GM21528 (cell line): Measurements from ENCODE around the gene NFYC.
A peak's percentile ranks its signal among the peaks of the same experiment; 100 is the strongest.

Source experiments
- ATAC-seq: cut with Tn5 transposase; IDR thresholded peaks from one replicate; pipeline ENCODE4 v1.9.1; 2021; ENCODE audit warnings: mild to moderate bottlenecking, moderate library complexity; ENCODE audit not compliant: unreplicated experiment, low FRiP score

NFYC gene

DNA sequence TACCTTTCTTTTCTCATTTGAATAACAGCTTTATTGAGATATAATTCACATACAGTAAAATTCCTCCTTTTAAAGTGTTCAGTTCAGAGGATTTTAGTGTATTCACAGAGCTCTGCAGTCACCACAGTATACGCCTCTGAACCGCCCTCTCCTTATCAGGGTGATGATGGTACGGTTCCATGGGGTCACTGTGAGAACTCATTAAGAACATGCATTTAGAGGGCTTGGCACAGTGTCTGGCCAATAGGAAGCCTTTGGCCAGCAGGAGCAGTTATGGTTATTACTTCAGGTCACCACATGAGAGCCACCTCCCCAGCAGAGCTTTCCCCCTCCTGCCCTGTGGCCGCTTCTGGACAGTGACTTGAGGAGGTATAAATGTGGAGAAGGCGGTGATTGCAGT is 119.4 kb downstream of the NFYC start:
- ATAC-seq: no peak

DNA sequence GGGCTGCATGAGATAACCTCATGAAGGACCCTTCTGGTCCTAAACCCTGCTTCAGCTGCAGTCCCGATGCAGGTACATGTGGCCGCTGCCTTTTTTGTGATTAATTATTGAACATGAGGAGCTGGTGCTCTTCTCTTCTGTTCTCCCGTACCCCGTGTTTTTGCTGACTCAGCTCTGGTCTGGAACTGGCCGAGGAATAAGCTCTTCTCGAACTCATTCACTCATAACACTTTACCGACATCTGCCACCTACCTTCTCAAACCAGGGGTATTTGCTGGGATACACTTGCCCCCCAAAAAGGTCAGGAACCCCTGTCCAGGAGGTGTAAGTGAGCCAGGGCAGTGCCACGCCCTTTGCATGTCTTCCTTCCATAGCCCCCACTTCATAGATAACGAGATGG is 123.9 kb downstream of the NFYC start:
- ATAC-seq: no peak

DNA sequence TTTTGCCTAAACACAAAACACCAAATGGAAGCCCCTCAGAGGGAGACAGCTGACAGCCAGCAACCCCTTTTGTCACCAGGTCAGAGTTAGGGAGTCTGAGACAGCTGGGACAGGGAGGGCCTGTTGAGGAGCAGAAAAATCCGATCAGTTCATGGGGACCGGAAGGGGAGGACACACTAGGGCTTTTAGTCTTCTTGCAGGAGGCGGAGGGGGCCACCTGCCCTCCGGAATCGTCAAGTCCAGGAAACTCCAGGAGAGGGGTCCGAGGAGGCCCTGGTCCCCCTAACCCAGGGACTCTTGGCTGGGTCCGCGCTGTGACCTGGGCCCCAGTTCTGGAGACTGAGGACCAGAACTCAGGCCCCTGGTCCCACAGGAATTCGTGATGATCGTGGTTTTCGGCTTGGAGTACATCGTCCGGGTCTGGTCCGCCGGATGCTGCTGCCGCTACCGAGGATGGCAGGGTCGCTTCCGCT is 126.3 kb downstream of the NFYC start:
- ATAC-seq: peak; percentile 11

DNA sequence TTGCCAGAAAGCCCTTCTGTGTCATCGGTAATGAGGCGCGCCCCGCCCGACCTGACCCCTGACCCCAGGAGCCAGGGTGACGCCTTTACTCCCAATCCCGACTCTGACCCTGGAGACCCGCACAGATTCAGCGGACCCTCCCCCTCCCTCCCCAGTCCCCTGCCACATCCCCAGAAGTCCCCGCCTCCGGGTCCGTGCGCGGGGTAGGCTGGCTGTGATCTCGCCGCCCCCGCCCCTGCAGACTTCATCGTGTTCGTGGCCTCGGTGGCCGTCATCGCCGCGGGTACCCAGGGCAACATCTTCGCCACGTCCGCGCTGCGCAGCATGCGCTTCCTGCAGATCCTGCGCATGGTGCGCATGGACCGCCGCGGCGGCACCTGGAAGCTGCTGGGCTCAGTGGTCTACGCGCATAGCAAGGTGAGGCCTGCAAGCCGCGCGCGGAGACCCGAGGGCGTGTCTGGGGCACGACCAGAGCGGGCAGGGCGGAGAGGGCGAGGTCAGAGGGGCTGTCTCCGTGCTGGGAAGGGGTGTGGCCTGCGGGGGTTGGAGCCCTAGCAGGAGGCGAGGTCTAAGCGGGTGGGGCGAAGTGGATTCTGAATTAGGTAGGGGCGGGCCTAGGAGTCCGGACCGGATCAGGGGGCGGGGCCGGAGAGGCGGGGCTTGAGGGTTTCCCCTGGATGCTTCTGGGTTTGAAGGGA is 126.9 kb downstream of the NFYC start:
- peak; percentile 81 for ATAC-seq

DNA sequence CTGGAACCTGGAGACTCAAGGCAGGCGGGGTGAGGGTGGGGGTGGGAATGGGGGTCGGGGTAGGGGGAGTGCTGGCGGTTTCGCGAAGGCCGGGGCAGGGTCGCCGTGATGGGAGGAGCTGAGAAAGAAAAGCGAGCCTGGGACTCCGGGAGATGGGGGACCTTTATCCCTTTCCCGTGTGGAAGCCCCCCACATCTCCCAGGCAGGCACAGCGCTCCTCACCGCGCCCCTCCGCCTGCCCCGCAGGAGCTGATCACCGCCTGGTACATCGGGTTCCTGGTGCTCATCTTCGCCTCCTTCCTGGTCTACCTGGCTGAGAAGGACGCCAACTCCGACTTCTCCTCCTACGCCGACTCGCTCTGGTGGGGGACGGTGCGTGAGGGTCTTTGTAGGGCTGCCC is 127.6 kb downstream of the NFYC start:
- ATAC-seq: no peak

DNA sequence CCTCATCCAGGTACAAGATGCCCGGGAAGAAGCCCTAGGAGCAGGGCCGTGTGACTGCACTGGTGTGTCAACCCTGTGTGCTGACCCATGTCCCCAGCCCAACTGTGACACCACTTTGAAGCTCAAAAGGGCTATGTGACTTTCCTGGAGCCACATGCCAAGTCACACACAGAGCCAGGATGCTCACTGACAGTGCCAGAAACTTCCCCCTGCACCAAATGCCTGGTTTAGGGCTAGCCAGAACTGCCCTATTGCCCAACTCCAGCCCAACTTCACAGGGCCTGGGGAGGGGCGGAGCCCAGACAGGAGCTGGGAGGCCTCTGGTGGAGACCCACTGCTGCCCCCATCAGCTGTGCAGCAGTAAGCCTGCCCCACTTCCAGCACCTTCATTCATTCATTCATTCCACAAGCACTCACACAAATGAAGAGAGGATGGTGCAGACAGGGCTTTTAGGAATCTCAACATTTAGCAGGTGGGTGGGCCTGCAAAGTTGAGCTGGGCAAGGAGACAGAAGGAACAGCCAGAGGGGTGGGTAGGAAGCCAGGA is 128.8 kb downstream of the NFYC start:
- no peak for ATAC-seq
